ENCODE data around the gene IZUMO1. TPM values are rescaled to one million over a fixed set of nuclear protein-coding genes. Genes with fewer than 3 reads are reported as not detected.

Gene IZUMO1
- total and polyA plus RNA-seq, 2 of the 8 experiments (the other 6 are each of a cell fraction or from before 2014, with no cell fraction given), result 0.33 to 1.8 TPM

GRCh38 chr19:48738557-48739403 lies 7.9 kb downstream of the IZUMO1 start:
- no peak overlapping the region for H2BK15ac ChIP-seq (ENCODE audit: low read length)
- H3K23ac ChIP-seq (ENCODE audit: insufficient read length), result no peak overlapping the region
- H4K8ac ChIP-seq (ENCODE audit: extremely low read depth, insufficient read depth, low read length), result no peak overlapping the region
- H2BK12ac ChIP-seq (ENCODE audit: low read depth, low read length), result no peak overlapping the region
- no peak overlapping the region for H3K56ac ChIP-seq (replicated peaks; ENCODE audit: insufficient read length, low read depth, low read length)
- H3K4ac ChIP-seq (replicated peaks; ENCODE audit: insufficient read length, low read depth, low read length), result peak overlapping the region; percentile 71
- H4K91ac ChIP-seq (replicated peaks; ENCODE audit: insufficient read length, low read length), result no peak overlapping the region
- H3K4me3 ChIP-seq (ENCODE audit: extremely low read depth in 1 of 4, insufficient read depth in 2 of 4, low read depth in 3 of 4, low read length in 4 of 4), result peak overlapping the region; percentile 38 to 75 (median 52)
- no peaks in the 10 kb centered on the region for H3K79me2 ChIP-seq (ENCODE audit: control insufficient read depth in 1 of 2, insufficient read depth in 2 of 2, low read length in 2 of 2)
- peaks cover 10% of the 10 kb centered on the region; the same call in 1 of the 2 replicates for H3K23me2 ChIP-seq (ENCODE audit: low read depth, low read length)
- H3K14ac ChIP-seq (ENCODE audit: insufficient read length), result no peak overlapping the region
- no peak for FAIRE-seq
- POLR2A ChIA-PET (ENCODE audit: partially characterized antibody), result interaction anchor here (0.5 to 4.5 kb wide), 22 partner anchors 8 to 324 kb away, joined by 3 to 22 read pairs (median 5); partner anchors contain the start of genes CA11, FAM83E, FUT2 and IZUMO1
- no peak overlapping the region for H3K27ac ChIP-seq (ENCODE audit: low read depth, low read length)
- H3K9me3 ChIP-seq (ENCODE audit: insufficient read depth in 2 of 2, low read depth in 1 of 2, low read length in 1 of 2), result no peaks in the 10 kb centered on the region
- no peak overlapping the region for H2BK120ac ChIP-seq (replicated peaks; ENCODE audit: low read depth, low read length)
- H3K9ac ChIP-seq (replicated peaks in 1 of 4; ENCODE audit: extremely low read depth in 1 of 4, low read depth in 3 of 4, low read length in 3 of 4), result peak overlapping the region in 2 of 4 experiments; percentile 2 to 9; a peak in 1 of 7 replicates
- H3K18ac ChIP-seq (ENCODE audit: extremely low read depth, low read length), result peak overlapping the region; percentile 32
- WGBS, 2 experiments (ENCODE audit: extremely low coverage in 1 of 2, insufficient coverage in 1 of 2, insufficient read length in 1 of 2, insufficient replicate concordance in 2 of 2, low coverage in 1 of 2, low lambda C conversion rate in 2 of 2, missing lambda C conversion rate in 1 of 2), result 4% methylated on average over 30 of the region's 96 CpGs; no CpG with 5 or more reads in 1 of the 2 experiments
- H2AK5ac ChIP-seq (ENCODE audit: low read depth, low read length), result no peak overlapping the region
- no peak overlapping the region for H2BK20ac ChIP-seq (ENCODE audit: low read length)
- H4K20me1 ChIP-seq (replicated peaks in 1 of 2; ENCODE audit: control insufficient read depth in 1 of 2, insufficient read depth in 2 of 2, low read length in 2 of 2), result no peaks in the 10 kb centered on the region
- no peaks in the 10 kb centered on the region for H3K79me1 ChIP-seq (ENCODE audit: low read depth, low read length)
- H3K4me2 ChIP-seq (ENCODE audit: insufficient read depth in 1 of 2, low read depth in 2 of 2, low read length in 2 of 2), result peak overlapping the region; percentile 75 to 95
- H2BK5ac ChIP-seq (ENCODE audit: low read depth, low read length), result no peak overlapping the region; the same call in 1 of the 2 replicates
- peak; percentile 89 to 99 for DNase-seq (ENCODE audit: low read depth in 1 of 2, low spot score in 2 of 2)
- H2AFZ ChIP-seq (ENCODE audit: low read length), result 0 out of 2 replicates have a peak overlapping the region, but pooled peaks have one; percentile 60
- H4K5ac ChIP-seq (ENCODE audit: insufficient read length, low read depth, low read length), result no peak overlapping the region
- H3K4me1 ChIP-seq (replicated peaks in 1 of 4; ENCODE audit: control insufficient read depth in 3 of 4, insufficient read depth in 4 of 4, low read length in 3 of 4), result peaks cover 5 to 26% (median 22%) of the 10 kb centered on the region in 4 experiments
- H3K27me3 ChIP-seq (replicated peaks in 1 of 4; ENCODE audit: control insufficient read depth in 3 of 4, extremely low read depth in 1 of 4, insufficient read depth in 3 of 4, low read length in 3 of 4), result peaks cover 3 to 19% (median 12%) of the 10 kb centered on the region in 4 experiments; a peak in 6 of 7 replicates
- CTCF ChIA-PET (ENCODE audit: partially characterized antibody), result interaction anchor here (0.5 to 3.6 kb wide), 17 partner anchors 10 to 470 kb away, joined by 3 to 23 read pairs (median 4); partner anchors contain the start of genes CA11, FUT1 and FUT2
- no peaks in the 10 kb centered on the region for H3K36me3 ChIP-seq (ENCODE audit: control insufficient read depth in 2 of 4, insufficient read depth in 4 of 4, low read length in 3 of 4)
- TF ChIP-seq RBBP5 (IDR thresholded peaks at IDR 0.05; ENCODE audit: borderline replicate concordance, low read depth, low read length), result no peak
- TF ChIP-seq SP4 (IDR thresholded peaks at IDR 0.05; ENCODE audit: low read length), result peak; percentile 78; the same call in 1 of the 2 replicates
- TF ChIP-seq KDM4A (IDR thresholded peaks at IDR 0.05; ENCODE audit: low read depth, low read length, severe bottlenecking), result peak; percentile 87
- 0 out of 4 replicates have a peak, but pooled peaks of 1 of the 2 experiments have one; percentile 84 for TF ChIP-seq HDAC2 (IDR thresholded peaks at IDR 0.05; ENCODE audit: borderline replicate concordance in 1 of 2, low read depth in 2 of 2, low read length in 2 of 2)
- TF ChIP-seq BACH1 (IDR thresholded peaks at IDR 0.05; ENCODE audit: low read length), result peak; percentile 61
- 0 out of 2 replicates have a peak, but pooled peaks have one; percentile 12 for TF ChIP-seq CREB1 (IDR thresholded peaks at IDR 0.05)
- TF ChIP-seq SP1 (IDR thresholded peaks at IDR 0.05; ENCODE audit: low read depth, low read length), result no peak
- TF ChIP-seq ASH2L (IDR thresholded peaks at IDR 0.05; ENCODE audit: low read length), result no peak
- TF ChIP-seq SUZ12 (IDR thresholded peaks at IDR 0.05; ENCODE audit: low read length), result peak; percentile 29; the same call in 1 of the 2 replicates
- 0 out of 2 replicates have a peak, but pooled peaks have one; percentile 6 for TF ChIP-seq NRF1 (IDR thresholded peaks at IDR 0.05; ENCODE audit: low read depth, low read length)
- TF ChIP-seq JUN (IDR thresholded peaks at IDR 0.05; ENCODE audit: low read depth, low read length), result no peak
